Nasal cavity respiratory epithelium epithelial cell of viscerocranial mucosa (primary cell): ENCODE data around the gene SKAP2. TPM values are rescaled to one million over a fixed set of nuclear protein-coding genes. Genes with fewer than 3 reads are reported as not detected.

Experiments
- total RNA-seq: library from RNA; depleted of rRNA; stranded (reverse); fragments of >200 nt; gene quantifications from 2 replicates; pipeline ENCODE4 v1.2.3, GENCODE V29; 2014

SKAP2 gene
- 4.4 and 7.4 TPM in 2 replicates for total RNA-seq

GRCh38 chr7:26864309-26865093, at the start of gene SKAP2:
SKAP2 (minus strand) TSS chr7:26864590; CDS start chr7:26864429, 161 bp downstream.

Other genes with a start within 250 kb of the SKAP2 start
- 0.07 and 0.68 TPM in 2 replicates for gene HOXA1, start 231.4 kb upstream of the SKAP2 start, total RNA-seq
- gene HOXA2, start 238.1 kb upstream of the SKAP2 start, total RNA-seq, result not detected in 2 replicates